Measurements from ENCODE around the gene GPR17. TPM values are rescaled to one million over a fixed set of nuclear protein-coding genes. Genes with fewer than 3 reads are reported as not detected.
A peak's percentile ranks its signal among the peaks of the same experiment; 100 is the strongest.

Gene GPR17
- total RNA-seq, 4 donors from 2014 or later = 0.48 to 0.52 TPM; not detected in 2

GRCh38 chr2:127607399-127607908 lies 38.5 kb upstream of the GPR17 start:
- Histone ChIP-seq H3K4me1 (no peaks in the 10 kb centered on the region), H3K9me3 (peaks cover 4% of the 10 kb centered on the region), H3K27me3 (no peaks in the 10 kb centered on the region), H3K4me3 (no peak overlapping the region), H3K27ac (no peak overlapping the region), H3K36me3 (no peaks in the 10 kb centered on the region)
- peak in 1 of 2 donors; percentile 20 for DNase-seq (ENCODE audit: low spot score in 2 of 2)
- TF ChIP-seq EP300 (IDR thresholded peaks at IDR 0.05) (no peak), POLR2A (IDR thresholded peaks at IDR 0.05) (no peak), POLR2AphosphoS5 (IDR thresholded peaks at IDR 0.05) (no peak), CTCF (IDR thresholded peaks at IDR 0.05) (no peak)
- WGBS = 94% methylated on average over 9 of the region's 9 CpGs

- Histone ChIP-seq H3K27ac (no peak overlapping the region), H3K36me3 (no peaks in the 10 kb centered on the region), H3K4me1 (no peaks in the 10 kb centered on the region), H3K4me3 (no peak overlapping the region), H3K27me3 (no peaks in the 10 kb centered on the region), H3K9me3 (peaks cover 9% of the 10 kb centered on the region)
- TF ChIP-seq CTCF (IDR thresholded peaks at IDR 0.05) = no peak
- TF ChIP-seq POLR2AphosphoS5 (IDR thresholded peaks at IDR 0.05) = no peak
- no peak for TF ChIP-seq EP300 (IDR thresholded peaks at IDR 0.05)
- TF ChIP-seq POLR2A (IDR thresholded peaks at IDR 0.05) = no peak
- DNase-seq (ENCODE audit: low spot score in 2 of 2) = peak; percentile 54 to 64
- WGBS = 91% methylated on average over 19 of the region's 25 CpGs
These were observed 37.6 kb upstream of the GPR17 start for GRCh38 chr2:127608061-127609030.

GRCh38 chr2:127609031-127609751 lies 36.8 kb upstream of the GPR17 start:
- Histone ChIP-seq H3K4me3 (no peak overlapping the region), H3K4me1 (no peaks in the 10 kb centered on the region), H3K27ac (no peak overlapping the region), H3K9me3 (peaks cover 9% of the 10 kb centered on the region), H3K36me3 (no peaks in the 10 kb centered on the region), H3K27me3 (no peaks in the 10 kb centered on the region)
- 91% methylated on average over 23 of the region's 24 CpGs for WGBS
- TF ChIP-seq POLR2A (IDR thresholded peaks at IDR 0.05) (no peak), CTCF (IDR thresholded peaks at IDR 0.05) (no peak), EP300 (IDR thresholded peaks at IDR 0.05) (no peak), POLR2AphosphoS5 (IDR thresholded peaks at IDR 0.05) (no peak)
- DNase-seq (ENCODE audit: low spot score in 2 of 2) = peak in 1 of 2 donors; percentile 58

DNA sequence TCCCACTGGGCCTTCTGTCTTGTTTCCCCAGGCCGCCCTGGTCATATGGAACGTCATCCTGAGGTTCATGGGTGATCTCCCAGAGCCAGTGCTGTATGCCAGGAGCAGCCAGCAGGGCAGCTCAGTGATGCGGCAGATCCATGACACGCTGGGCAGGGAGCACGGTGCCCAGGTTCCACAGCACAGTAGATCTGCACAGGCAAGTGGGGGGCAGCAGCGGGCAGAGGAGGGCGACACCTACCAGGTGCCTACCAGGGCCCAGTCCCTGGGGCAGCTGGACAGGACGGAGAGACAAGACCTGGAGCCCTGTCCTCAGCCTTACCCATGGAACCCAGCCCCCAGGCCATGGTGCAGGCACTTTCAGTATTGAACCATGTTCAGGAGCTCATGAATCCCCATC lies 36.1 kb upstream of the GPR17 start:
- WGBS = 93% methylated on average over 5 of the region's 8 CpGs

More for the DNA sequence above, 36.1 kb upstream of the GPR17 start:
- H3K27me3 ChIP-seq = no peaks in the 10 kb centered on the region
- H3K27ac ChIP-seq = no peak overlapping the region
- no peaks in the 10 kb centered on the region for H3K4me1 ChIP-seq
- TF ChIP-seq POLR2AphosphoS5 (IDR thresholded peaks at IDR 0.05) (no peak), EP300 (IDR thresholded peaks at IDR 0.05) (no peak), CTCF (IDR thresholded peaks at IDR 0.05) (no peak), POLR2A (IDR thresholded peaks at IDR 0.05) (no peak)
- no peaks in the 10 kb centered on the region for H3K36me3 ChIP-seq
- peaks cover 9% of the 10 kb centered on the region for H3K9me3 ChIP-seq
- H3K4me3 ChIP-seq = no peak overlapping the region
- DNase-seq (ENCODE audit: low spot score in 2 of 2) = peak; percentile 50 to 53

Measured in suprapubic skin (tissue), 4 donors.